ENCODE results near the gene REC8.
"Not testable (repeated sequence)": the region's sequence is repeated elsewhere in the genome, so short reads cannot be mapped to it uniquely, and the experiment has no call there.

Gene REC8

DNA sequence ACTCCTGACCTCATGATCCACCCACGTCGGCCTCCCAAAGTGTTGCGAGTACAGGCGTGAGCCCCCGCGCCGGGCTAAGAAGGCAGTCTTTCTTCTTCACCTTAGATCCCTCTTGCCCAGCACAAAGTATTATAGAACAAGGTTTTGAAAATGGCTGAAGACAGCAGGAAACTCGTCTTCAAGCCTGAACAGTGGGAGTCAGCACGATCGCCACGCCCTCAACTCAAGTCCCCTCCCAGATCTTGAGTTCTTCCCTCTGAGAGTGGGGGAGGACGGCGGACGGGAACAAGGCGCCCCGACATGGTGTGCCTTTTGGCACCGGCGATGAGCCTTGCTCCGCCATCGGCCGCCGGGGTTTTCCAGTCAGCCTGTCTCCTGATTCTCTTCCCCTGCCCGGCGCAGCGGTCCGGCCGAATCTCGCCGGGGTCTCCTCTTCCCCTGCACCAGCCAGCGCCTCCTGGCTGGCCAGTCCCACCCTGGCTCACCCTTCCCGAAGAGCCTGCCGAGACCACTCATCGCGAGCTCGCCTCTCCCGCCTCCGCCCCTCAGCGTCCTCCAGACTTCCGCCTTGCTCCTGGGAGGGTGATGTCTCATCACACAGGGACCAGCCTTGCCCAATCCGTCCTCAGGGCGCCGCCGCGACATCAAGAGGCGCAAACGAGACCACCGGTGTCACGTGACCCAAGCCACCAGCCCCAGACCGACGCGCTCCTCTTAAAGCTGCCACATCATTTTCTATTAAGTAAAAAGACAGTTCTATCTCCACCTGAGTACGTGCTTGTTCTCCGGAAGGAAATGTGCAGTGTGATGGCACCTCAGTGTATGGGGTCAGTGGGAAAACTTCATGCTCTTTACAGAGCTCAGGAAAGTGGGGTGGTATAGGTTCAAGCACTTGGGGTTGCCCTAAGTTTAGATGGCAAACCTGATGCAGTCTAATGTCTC lies 41.3 kb downstream of the REC8 start, which contains the start of gene CHMP4A:
TSS of gene CHMP4A (minus strand) at position 565 of the 942 bp plus-strand sequence. CDS start at position 516, 49 bp downstream.
- TF ChIP-seq, protein P1, sequence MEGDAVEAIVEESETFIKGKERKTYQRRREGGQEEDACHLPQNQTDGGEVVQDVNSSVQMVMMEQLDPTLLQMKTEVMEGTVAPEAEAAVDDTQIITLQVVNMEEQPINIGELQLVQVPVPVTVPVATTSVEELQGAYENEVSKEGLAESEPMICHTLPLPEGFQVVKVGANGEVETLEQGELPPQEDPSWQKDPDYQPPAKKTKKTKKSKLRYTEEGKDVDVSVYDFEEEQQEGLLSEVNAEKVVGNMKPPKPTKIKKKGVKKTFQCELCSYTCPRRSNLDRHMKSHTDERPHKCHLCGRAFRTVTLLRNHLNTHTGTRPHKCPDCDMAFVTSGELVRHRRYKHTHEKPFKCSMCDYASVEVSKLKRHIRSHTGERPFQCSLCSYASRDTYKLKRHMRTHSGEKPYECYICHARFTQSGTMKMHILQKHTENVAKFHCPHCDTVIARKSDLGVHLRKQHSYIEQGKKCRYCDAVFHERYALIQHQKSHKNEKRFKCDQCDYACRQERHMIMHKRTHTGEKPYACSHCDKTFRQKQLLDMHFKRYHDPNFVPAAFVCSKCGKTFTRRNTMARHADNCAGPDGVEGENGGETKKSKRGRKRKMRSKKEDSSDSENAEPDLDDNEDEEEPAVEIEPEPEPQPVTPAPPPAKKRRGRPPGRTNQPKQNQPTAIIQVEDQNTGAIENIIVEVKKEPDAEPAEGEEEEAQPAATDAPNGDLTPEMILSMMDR (IDR thresholded peaks at IDR 0.05; ENCODE audit: extremely low read depth, insufficient read depth, missing control alignments) = no peak
- in situ Hi-C loops (cut with MboI; ENCODE audit: low pct_unique_long_range_greater_than_20kb, low sequenced_read_pairs, unreplicated experiment) = no loop called here

DNA sequence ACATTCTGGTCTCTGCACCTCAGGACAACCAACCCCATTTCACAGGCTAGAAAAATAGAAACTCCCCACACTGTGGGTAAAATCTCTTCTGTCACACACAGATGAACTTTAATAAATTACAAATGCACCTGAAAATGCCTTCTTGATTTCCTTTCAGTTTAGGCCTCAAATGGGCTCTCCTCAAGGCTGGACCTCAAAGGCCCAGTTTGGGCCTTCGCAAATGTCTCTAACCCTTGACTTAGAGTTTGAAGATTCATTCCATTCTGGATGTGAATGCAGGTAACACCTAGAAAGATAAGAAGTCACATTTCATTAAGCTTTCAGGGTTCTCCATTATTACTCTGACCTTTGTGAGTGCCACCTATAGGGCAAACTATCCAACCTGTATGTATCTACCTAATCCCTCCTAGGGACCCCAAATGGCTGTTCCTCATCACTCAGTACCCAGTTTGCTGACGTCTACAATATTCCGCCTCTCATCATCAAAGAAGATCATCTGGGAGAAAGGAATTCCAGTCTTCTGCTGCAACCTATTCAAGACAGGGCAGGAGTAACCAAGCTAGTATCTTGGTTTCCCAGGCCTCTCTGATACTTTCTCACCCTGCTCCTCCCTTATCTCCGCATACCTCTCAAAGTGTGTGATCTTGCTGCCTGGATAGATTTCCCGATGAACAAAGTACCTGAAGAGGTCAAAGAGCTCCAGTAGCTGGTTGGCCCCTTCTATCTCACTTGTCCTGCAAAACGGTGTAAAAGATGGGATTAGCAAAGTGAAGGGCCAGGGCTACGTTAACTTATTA lies 42.2 kb downstream of the REC8 start:
- in situ Hi-C loops (cut with MboI; ENCODE audit: low pct_unique_long_range_greater_than_20kb, low sequenced_read_pairs, unreplicated experiment) = no loop called here
- TF ChIP-seq, protein P1 (IDR thresholded peaks at IDR 0.05; ENCODE audit: extremely low read depth, insufficient read depth, missing control alignments) = no peak
- no peak for DNase-seq (ENCODE audit: low spot score)

More for the DNA sequence above, 41.3 kb downstream of the REC8 start, which contains the start of gene CHMP4A:
- DNase-seq (ENCODE audit: low spot score) = peak; percentile 95

DNA sequence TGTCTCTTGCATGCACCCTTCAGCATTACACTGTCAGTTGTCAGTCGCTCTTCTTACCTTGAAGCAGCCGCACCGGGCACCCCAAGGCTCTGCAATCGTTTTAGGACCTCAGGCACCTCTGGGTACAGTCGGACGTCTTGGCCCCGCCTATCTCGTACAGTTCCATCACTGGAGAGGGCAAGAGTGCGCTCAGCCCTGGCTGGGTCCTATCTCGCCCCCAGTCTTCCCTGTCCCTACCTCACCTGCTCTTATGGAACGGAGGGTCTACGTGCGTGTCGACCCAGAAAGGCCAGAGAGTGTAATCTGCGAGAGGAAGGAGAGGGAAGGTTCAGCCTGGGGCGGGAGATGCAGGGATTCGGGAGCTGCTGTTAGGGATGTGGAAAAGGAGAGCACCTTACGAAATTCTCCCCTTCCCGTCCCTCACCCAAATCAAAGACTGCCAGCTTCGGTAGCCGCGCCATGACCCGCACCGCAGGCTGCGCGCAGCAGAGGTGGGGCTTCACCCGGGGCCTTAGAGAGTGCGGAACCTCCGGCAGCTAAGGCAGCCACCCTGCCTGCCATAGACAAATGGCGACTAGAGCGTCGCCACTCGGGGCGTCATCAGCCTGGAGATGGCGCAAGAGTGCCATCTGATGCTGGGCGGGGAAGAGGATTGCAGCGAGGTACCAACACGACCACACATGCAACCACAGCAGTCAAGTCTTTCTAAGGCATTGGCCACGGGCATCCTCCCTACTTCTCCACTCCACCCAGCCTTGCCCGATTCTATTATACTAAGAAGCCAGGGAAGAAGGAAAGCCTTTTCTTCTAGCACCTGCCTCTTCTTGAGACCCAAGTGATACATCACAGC lies 43.8 kb downstream of the REC8 start, which contains the start of gene MDP1:
TSS of gene MDP1 (minus strand) at position 572 of the 850 bp plus-strand sequence. CDS start at position 461, 111 bp downstream.
- in situ Hi-C loops (cut with MboI; ENCODE audit: low pct_unique_long_range_greater_than_20kb, low sequenced_read_pairs, unreplicated experiment) = no loop called here
- TF ChIP-seq, protein P1 (IDR thresholded peaks at IDR 0.05; ENCODE audit: extremely low read depth, insufficient read depth, missing control alignments) = peak; percentile 92
- peak; percentile 88 for DNase-seq (ENCODE audit: low spot score)

DNA sequence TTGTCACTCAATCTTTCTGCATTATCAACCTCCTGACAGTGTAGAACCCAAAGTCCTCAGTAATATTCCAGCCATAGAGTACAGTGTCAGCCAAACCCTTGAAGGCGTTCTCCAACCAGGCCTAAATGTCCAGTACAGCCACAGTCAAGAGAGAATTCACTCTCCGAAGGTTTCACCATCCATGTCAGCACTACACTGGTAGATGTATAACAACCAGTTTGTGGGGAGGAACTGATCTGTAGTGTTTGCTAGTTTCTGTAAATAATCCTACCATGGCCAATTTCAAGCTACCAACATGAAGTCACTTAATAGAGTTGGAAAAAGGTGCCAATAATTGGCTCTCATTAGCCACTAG lies 44.4 kb downstream of the REC8 start:
- TF ChIP-seq, protein P1 (IDR thresholded peaks at IDR 0.05; ENCODE audit: extremely low read depth, insufficient read depth, missing control alignments) = no peak
- in situ Hi-C loops (cut with MboI; ENCODE audit: low pct_unique_long_range_greater_than_20kb, low sequenced_read_pairs, unreplicated experiment) = no loop called here
- no peak for DNase-seq (ENCODE audit: low spot score)

GRCh38 chr14:24216876-24217275 lies 45.0 kb downstream of the REC8 start:
- in situ Hi-C loops (cut with MboI; ENCODE audit: low pct_unique_long_range_greater_than_20kb, low sequenced_read_pairs, unreplicated experiment) = not testable (repeated sequence)

GRCh38 chr14:24219080-24219479 lies 47.2 kb downstream of the REC8 start:
- TF ChIP-seq, protein P1 (IDR thresholded peaks at IDR 0.05; ENCODE audit: extremely low read depth, insufficient read depth, missing control alignments) = no peak
- in situ Hi-C loops (cut with MboI; ENCODE audit: low pct_unique_long_range_greater_than_20kb, low sequenced_read_pairs, unreplicated experiment) = no loop called here
- DNase-seq (ENCODE audit: low spot score) = no peak

More at GRCh38 chr14:24216876-24217275, 45.0 kb downstream of the REC8 start:
- DNase-seq (ENCODE audit: low spot score) = not testable (repeated sequence)

Data from GM13977 (cell line).